ENCODE results near the gene SLC49A3.
"Not testable (repeated sequence)": the region's sequence is repeated elsewhere in the genome, so short reads cannot be mapped to it uniquely, and the experiment has no call there.

Gene SLC49A3

GRCh38 chr4:650951-651883 is 37.7 kb downstream of the SLC49A3 start:
- DNase-seq, result no peak

- DNase-seq, result no peak
Measured at GRCh38 chr4:650461-650860, 38.5 kb downstream of the SLC49A3 start.

GRCh38 chr4:649751-650310 is 39.1 kb downstream of the SLC49A3 start:
- no peak for DNase-seq

- no peak for DNase-seq
Measured at GRCh38 chr4:649293-649625, 39.7 kb downstream of the SLC49A3 start.

GRCh38 chr4:648579-649292 is 40.2 kb downstream of the SLC49A3 start:
- no peak for DNase-seq

- no peak for DNase-seq
Measured at GRCh38 chr4:647481-647880, 41.5 kb downstream of the SLC49A3 start.

- DNase-seq, result no peak
Measured at GRCh38 chr4:646460-646859, 42.5 kb downstream of the SLC49A3 start.

GRCh38 chr4:642366-642765 is 46.6 kb downstream of the SLC49A3 start:
- DNase-seq, result not testable (repeated sequence)

- DNase-seq, result no peak
Measured at GRCh38 chr4:637536-638280, 51.2 kb downstream of the SLC49A3 start.

- DNase-seq, result no peak
Measured at GRCh38 chr4:636628-637159, 52.3 kb downstream of the SLC49A3 start.

GRCh38 chr4:635851-636627 is 52.9 kb downstream of the SLC49A3 start:
- no peak for DNase-seq

- not testable (repeated sequence) for DNase-seq
Measured at GRCh38 chr4:635066-635835, 53.7 kb downstream of the SLC49A3 start.

GRCh38 chr4:634599-634985 is 54.4 kb downstream of the SLC49A3 start:
- DNase-seq, result no peak

GRCh38 chr4:633976-634598 is 54.9 kb downstream of the SLC49A3 start:
- no peak for DNase-seq

- no peak for DNase-seq
Measured at GRCh38 chr4:633406-633805, 55.5 kb downstream of the SLC49A3 start.

- DNase-seq, result no peak
Measured at GRCh38 chr4:632926-633325, 56.0 kb downstream of the SLC49A3 start.

- no peak for DNase-seq
Measured at GRCh38 chr4:632196-632790, 56.7 kb downstream of the SLC49A3 start.
